ENCODE data around the gene SART3.
"Not testable (repeated sequence)": the region's sequence is repeated elsewhere in the genome, so short reads cannot be mapped to it uniquely, and the experiment has no call there.

SART3 gene

GRCh38 chr12:108575199-108575912, 14.4 kb upstream of the SART3 start:
- H3K27ac ChIP-seq: no peak overlapping the region
- no peaks in the 10 kb centered on the region for H3K4me1 ChIP-seq (ENCODE audit: control insufficient read depth in 1 of 2, insufficient read depth in 1 of 2, low read depth in 1 of 2, low read length in 1 of 2)

GRCh38 chr12:108574276-108574675, 13.3 kb upstream of the SART3 start:
- H3K27me3 ChIP-seq; H3K4me1 ChIP-seq (ENCODE audit: control insufficient read depth in 1 of 2, insufficient read depth in 1 of 2, low read depth in 1 of 2, low read length in 1 of 2); H3K9me3 ChIP-seq; H3K36me3 ChIP-seq; H3K4me3 ChIP-seq (ENCODE audit: low read depth in 1 of 2, low read length in 1 of 2); H3K27ac ChIP-seq: not testable (repeated sequence)

More at GRCh38 chr12:108575199-108575912, 14.4 kb upstream of the SART3 start:
- Histone ChIP-seq H3K9me3 (no peaks in the 10 kb centered on the region), H3K36me3 (no peaks in the 10 kb centered on the region), H3K4me3 (ENCODE audit: low read depth in 1 of 2, low read length in 1 of 2) (no peak overlapping the region), H3K27me3 (no peaks in the 10 kb centered on the region)
- TF ChIP-seq CTCF (IDR thresholded peaks at IDR 0.05): no peak

GRCh38 chr12:108573317-108573716, 12.3 kb upstream of the SART3 start:
- Histone ChIP-seq H3K4me3 (ENCODE audit: low read depth in 1 of 2, low read length in 1 of 2) (no peak overlapping the region), H3K4me1 (ENCODE audit: control insufficient read depth in 1 of 2, insufficient read depth in 1 of 2, low read depth in 1 of 2, low read length in 1 of 2) (no peaks in the 10 kb centered on the region), H3K27ac (no peak overlapping the region), H3K36me3 (peaks cover 18% of the 10 kb centered on the region), H3K9me3 (no peaks in the 10 kb centered on the region), H3K27me3 (no peaks in the 10 kb centered on the region)
- TF ChIP-seq CTCF (IDR thresholded peaks at IDR 0.05): no peak

GRCh38 chr12:108572166-108572790, 11.3 kb upstream of the SART3 start:
- H3K27me3 ChIP-seq: no peaks in the 10 kb centered on the region
- H3K9me3 ChIP-seq: no peaks in the 10 kb centered on the region
- H3K36me3 ChIP-seq: peaks cover 29% of the 10 kb centered on the region
- H3K27ac ChIP-seq: no peak overlapping the region
- H3K4me1 ChIP-seq (ENCODE audit: control insufficient read depth in 1 of 2, insufficient read depth in 1 of 2, low read depth in 1 of 2, low read length in 1 of 2): peaks cover 0 to under 1% of the 10 kb centered on the region in 2 experiments
- no peak overlapping the region for H3K4me3 ChIP-seq (ENCODE audit: low read depth in 1 of 2, low read length in 1 of 2)
- no peak for TF ChIP-seq CTCF (IDR thresholded peaks at IDR 0.05)

- no peak overlapping the region for H3K4me3 ChIP-seq (ENCODE audit: low read depth in 1 of 2, low read length in 1 of 2)
- no peak overlapping the region for H3K27ac ChIP-seq
- H3K9me3 ChIP-seq: no peaks in the 10 kb centered on the region
- no peak for TF ChIP-seq CTCF (IDR thresholded peaks at IDR 0.05)
- peaks cover 0 to 4% of the 10 kb centered on the region in 2 experiments for H3K4me1 ChIP-seq (ENCODE audit: control insufficient read depth in 1 of 2, insufficient read depth in 1 of 2, low read depth in 1 of 2, low read length in 1 of 2)
- no peaks in the 10 kb centered on the region for H3K27me3 ChIP-seq
- H3K36me3 ChIP-seq: peaks cover 35% of the 10 kb centered on the region
These were observed 10.7 kb upstream of the SART3 start for GRCh38 chr12:108571609-108572165.
